Activated CD8-positive, alpha-beta memory T cell treated with anti-CD3 and anti-CD28 coated beads, Interleukin-2, amount 50 U/mL, for 4 hours (primary cell): ENCODE data around the gene PTPRT.
"Not testable (repeated sequence)": the region's sequence is repeated elsewhere in the genome, so short reads cannot be mapped to it uniquely, and the experiment has no call there.

Experiments
- DNase-seq: peaks from one replicate; pipeline ENCODE4 v3.0.0-alpha.2; 2020

PTPRT gene

DNA sequence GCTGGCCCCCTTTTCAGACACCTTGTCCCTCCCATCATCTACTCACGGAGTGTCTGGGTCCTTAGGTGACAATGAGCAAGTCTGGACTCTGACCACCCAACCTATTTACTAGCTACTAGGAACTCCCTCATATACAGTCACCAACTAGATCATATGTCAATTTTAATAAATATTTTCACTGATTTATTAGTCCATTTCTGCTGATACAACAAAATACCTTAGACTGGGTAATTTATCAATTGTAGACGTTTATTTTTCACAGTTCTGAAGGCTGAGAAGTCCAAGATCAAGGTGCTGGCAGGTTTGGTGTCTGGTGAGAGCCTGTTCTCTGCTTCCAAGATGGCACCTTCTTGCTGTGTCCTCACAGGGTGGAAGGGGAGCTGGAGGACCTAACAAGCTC is 229.7 kb downstream of the PTPRT start:
- no peak for DNase-seq

- no peak for DNase-seq
Observed at GRCh38 chr20:42958367-42959069, 231.2 kb downstream of the PTPRT start.

GRCh38 chr20:42957704-42958095 is 232.0 kb downstream of the PTPRT start:
- DNase-seq: no peak

GRCh38 chr20:42957018-42957703 is 232.5 kb downstream of the PTPRT start:
- DNase-seq: no peak

GRCh38 chr20:42955713-42956112 is 234.0 kb downstream of the PTPRT start:
- no peak for DNase-seq

- DNase-seq: no peak
Observed at GRCh38 chr20:42954951-42955350, 234.8 kb downstream of the PTPRT start.

DNA sequence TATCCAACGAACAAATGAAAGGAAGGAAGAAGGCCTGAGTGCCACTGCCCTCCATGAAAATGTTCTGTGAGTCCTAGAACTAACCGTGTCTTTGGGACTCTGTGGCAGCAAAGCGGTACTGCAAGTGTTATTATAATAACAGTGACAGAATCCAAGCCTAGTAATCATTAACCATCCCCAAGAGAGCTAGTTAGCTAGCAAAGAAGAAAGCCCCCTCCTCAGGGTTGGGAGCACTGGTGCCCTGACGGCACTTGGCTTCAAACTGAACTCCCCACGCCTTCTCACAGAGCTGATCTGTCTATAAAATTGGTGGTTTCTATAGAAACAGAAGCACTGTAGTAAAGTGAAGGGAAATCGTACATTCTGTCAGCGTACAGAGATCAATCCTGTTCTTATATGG is 239.8 kb downstream of the PTPRT start:
- DNase-seq: no peak

- DNase-seq: no peak
Observed at GRCh38 chr20:42945234-42945994, 244.3 kb downstream of the PTPRT start.

- no peak for DNase-seq
Observed at GRCh38 chr20:42941629-42942028, 248.1 kb downstream of the PTPRT start.

DNA sequence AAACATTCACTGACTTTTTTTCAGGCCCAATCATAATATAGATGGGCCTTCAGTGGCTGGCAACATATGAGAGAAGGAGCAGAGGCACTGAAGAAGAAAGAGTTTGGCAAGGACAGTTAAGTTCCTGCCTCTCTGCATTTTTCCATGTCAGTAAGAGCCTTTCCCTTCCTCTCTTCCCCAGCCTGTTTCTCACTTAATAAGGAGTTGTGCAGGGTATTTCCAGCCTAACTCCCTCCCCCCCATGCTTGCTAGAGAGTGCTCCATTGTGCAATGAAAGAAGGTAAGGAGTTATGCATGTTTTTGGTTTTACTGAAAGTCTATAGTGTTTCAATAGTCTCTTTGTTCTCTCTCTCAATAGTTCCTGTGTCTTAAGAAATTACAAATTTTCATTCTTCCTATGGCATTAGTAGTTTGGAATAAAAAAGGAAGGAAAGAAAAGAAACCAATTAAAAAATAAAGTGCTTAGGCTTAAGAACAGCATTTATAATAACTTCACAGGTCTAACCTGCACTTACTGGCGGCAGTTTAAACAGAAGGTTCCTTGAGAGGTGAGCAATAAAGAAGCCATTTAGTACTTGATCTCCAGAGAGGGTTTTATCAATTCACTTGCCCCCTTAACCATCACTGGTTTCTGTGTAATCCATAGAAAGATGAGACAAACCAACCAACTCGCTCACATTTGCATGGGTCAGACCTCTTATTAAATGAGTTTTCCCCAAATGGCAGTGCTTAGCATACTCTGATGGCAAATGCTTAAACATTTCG is 251.1 kb downstream of the PTPRT start:
- no peak for DNase-seq

DNA sequence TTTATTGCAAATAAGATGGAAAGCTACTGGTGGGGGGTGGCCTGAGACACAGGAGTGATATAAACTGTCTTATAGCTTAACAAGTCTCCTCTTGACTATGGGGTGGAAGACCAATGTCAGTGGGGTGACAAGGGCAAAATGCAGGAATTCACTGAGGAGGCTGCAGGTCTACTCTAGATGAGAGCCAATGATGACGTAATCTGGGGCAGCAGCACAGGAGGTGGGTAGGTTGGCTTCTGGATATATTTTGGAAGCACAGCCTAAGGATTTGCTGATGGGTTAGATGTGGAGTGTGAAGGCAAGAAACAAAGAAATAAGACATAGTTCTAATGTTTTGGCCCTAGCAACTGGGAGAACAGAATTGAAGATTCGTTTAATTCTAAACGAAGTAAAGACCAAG is 253.2 kb downstream of the PTPRT start:
- no peak for DNase-seq

DNA sequence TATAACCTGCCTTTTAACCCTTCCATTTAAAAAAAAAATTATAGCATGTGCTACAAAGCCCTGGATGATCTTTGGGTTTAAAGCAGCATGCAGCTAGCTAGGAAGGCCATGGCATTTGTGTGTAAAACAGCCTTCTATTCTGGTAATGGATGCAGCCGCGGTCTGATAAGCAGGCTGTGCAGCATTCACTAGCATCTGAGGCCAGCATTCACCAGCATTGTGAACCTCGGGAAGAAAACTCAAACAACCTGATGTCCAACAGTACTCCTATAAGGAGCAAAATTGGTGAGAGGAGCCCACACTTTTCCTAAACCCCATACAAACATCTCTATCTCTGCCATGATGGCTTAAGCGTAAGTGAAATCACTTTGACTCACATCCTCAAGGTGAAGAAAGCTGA is 265.5 kb downstream of the PTPRT start:
- no peak for DNase-seq

DNA sequence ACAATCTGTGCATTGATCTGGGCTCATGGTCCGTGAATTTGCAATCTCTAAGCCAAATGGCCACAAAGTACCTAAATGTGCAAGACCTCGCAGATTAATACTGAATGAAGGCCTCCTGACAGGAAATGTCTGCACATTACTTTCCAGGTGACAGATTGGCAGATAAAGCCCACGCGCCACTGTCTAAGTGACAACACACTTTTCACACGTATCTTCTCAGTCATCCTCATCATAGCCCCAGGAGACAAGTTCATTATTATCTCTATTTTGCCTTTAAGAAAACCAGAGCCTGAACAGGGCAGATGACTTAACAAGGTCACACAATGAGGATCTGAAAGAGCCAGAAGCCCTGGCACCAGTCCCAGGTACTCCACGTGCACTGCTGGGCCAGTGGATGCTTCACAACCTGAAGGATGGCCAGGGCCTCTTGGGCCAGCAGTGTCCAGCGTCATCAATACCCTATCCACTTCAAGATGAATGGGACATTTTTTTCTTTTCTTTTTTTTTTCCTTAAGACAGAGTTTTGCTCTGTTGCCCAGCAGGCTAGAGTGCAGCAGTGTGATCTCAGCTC is 266.3 kb downstream of the PTPRT start:
- no peak for DNase-seq

DNA sequence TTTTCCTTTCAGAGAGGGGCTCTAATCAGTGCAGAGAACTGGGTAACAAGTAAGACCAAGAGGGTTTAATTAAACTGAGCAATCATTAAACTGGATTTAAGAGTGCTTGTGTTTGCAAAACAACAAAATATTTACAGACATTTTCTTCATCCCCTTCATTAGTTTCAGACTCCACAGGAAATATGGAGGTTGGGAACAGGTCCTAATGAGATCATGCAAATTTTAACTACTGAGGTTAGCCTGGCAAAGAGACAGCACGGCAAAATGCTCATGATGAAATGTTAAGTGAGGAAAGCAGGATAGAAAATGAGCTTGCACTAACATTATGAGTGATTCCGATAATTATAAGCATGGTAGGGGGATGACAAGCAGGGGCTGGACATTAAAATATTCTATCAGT is 268.9 kb downstream of the PTPRT start:
- DNase-seq: no peak

DNA sequence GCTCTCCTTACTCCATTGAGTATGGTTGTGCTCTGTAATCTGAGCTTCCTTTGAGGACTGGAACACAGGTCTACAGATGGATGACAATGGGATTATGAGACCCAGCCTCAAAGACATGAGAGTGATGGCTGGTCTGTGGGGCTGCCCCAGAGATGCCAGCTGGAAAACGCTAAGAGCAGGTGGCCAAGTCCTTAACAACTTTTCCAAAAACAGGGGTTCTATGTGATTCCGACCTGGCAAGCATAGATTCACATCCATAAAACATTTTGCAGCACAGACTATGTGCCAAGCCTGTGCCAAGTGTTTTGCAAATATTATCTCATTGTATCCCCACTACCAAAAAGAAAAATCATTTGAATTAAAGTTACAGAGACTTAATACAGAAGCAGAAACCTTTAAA is 270.4 kb downstream of the PTPRT start:
- no peak for DNase-seq

GRCh38 chr20:42915081-42915480 is 274.6 kb downstream of the PTPRT start:
- no peak for DNase-seq

- no peak for DNase-seq
Observed at GRCh38 chr20:42914302-42914701, 275.4 kb downstream of the PTPRT start.

DNA sequence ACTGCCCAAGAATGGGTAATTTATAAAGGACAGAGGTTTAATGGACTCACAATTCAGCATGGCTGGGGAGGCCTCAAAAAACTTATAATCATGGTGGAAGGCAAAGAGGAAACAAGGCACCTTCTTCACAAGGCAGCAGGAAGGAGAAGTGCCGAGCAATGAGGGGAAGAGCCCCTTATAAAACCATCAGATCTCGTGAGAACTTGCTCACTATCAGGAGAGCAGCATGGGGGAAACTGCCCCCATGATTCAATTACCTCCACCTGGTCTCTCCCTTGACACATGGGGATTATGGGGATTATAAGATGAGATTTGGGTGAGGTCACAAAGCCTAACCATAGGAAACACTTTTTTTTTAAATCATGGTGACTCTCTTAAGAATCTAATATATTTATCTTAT is 278.9 kb downstream of the PTPRT start:
- DNase-seq: not testable (repeated sequence)

- DNase-seq: no peak
Observed at GRCh38 chr20:42907730-42908129, 282.0 kb downstream of the PTPRT start.

DNA sequence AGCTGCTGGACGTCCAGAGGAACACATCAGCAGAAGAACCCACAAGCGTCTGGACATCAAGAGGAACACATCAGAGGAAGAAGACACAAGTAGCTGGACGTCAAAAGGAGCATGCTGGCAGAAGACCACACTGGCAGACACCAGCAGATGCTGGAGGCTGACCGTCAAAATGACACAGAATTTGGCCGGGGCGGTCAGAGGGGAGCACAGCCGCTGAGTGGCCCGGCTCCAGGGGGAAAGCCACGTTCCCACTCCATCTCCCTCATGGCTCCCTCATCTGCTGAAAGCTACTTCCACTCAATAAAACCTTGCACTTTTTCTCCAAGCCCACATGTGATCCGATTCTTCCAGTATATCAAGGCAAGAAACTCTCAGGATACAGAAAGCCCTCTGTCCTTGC is 283.6 kb downstream of the PTPRT start:
- no peak for DNase-seq

- no peak for DNase-seq
Observed at GRCh38 chr20:42902509-42902908, 287.2 kb downstream of the PTPRT start.

DNA sequence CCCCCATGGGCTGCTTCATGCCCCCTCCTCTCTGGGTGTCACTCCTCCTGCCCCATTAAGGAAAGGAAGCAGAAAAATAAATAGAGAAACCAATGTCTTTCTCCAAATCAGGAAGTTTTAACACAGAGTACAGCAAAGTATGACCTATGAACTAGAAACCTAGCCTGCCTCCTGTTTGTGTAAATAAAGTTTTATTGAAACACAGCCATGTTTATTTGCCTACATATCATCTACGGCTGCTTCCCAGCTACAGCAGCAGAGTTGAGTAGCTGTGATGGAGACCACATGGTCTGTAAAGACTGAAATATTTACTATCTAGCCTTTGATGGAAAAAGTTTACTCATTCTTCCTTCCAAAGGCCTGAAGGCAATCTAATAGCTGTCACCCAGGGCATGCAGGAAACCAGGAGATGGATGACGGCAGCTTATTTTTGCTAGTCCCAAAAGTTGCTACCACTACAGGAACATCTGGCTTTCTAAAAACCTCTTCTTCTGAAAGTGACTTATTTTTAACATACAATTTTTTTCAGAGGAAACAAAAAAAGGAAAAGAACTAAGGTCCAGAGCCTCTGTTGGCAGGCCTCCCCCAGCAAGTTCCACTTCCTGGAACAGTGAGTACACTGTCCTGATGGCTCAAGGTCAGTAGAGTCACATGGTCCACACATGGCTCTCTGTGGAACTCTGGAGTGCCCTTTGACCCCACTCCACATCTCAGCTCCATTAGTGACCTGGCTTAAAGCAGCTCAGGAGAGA is 287.8 kb downstream of the PTPRT start:
- no peak for DNase-seq
